H1 (cell line): Measurements from ENCODE around the gene ASIC2. TPM values are rescaled to one million over a fixed set of nuclear protein-coding genes. Genes with fewer than 3 reads are reported as not detected.

Experiments used
- ASH2L ChIP-seq: fragments of 200-600, 300-600 bp; sonication (generic); IDR thresholded peaks from one replicate; pipeline ENCODE4 v1.7.1; 2017; ENCODE audit warnings: low read length
- BCL11A ChIP-seq, 2 experiments: IDR thresholded peaks; one replicate each; pipeline ENCODE4 v1.6.1; 2011; ENCODE audit warnings: low read depth in 2 of 2, low read length in 2 of 2, mild to moderate bottlenecking in 2 of 2
- BRCA1 ChIP-seq: IDR thresholded peaks from 2 replicates; pipeline ENCODE4 v1.6.1; 2012; ENCODE audit warnings: low read depth, low read length, improper control_type of control experiment
- CBX5 ChIP-seq: fragments of 300-800, 300-1000 bp; sonication (generic); IDR thresholded peaks from 2 replicates; pipeline ENCODE4 v1.7.1; 2016; ENCODE audit warnings: antibody characterized with exemption, low read length, low read depth
- FOSL1 ChIP-seq: IDR thresholded peaks from 2 replicates; pipeline ENCODE4 v1.6.1; 2011; ENCODE audit warnings: mild to moderate bottlenecking, low read depth, low read length, moderate library complexity; ENCODE audit not compliant: insufficient read depth
- JUND ChIP-seq: IDR thresholded peaks from 2 replicates; pipeline ENCODE4 v1.6.1; 2011; ENCODE audit warnings: mild to moderate bottlenecking, improper control_type of control experiment, low read length
- NRF1 ChIP-seq: IDR thresholded peaks from 2 replicates; pipeline ENCODE4 v1.6.1; 2011; ENCODE audit warnings: mild to moderate bottlenecking, low read depth, low read length, improper control_type of control experiment
- POU5F1 ChIP-seq: IDR thresholded peaks from 2 replicates; pipeline ENCODE4 v1.6.1; 2011; ENCODE audit warnings: low read depth, mild to moderate bottlenecking, low read length, moderate library complexity
- RBBP5 ChIP-seq: IDR thresholded peaks from 2 replicates; pipeline ENCODE4 v1.7.1; 2012; ENCODE audit warnings: low read depth, mild to moderate bottlenecking, inconsistent platforms, low read length, moderate library complexity, borderline replicate concordance
- SIX5 ChIP-seq: IDR thresholded peaks from 2 replicates; pipeline ENCODE4 v1.6.1; 2011; ENCODE audit warnings: mild to moderate bottlenecking, low read depth, low read length
- TBP ChIP-seq: IDR thresholded peaks from 2 replicates; pipeline ENCODE4 v1.6.1; 2011; ENCODE audit warnings: low read depth, low read length, improper control_type of control experiment
- polyA plus RNA-seq, 7 experiments: library from polyadenylated mRNA; depleted of rRNA in 3 of 7; stranded (reverse) in 5 of 7; unstranded in 2 of 7; fragments of >200 nt in 5 of 7; fragments of 200-250 nt in 2 of 7; gene quantifications; 1 replicate in 5 of 7; 2 replicates in 1 of 7; 4 replicates in 1 of 7; pipeline versions ENCODE4 v1.2.1 to v1.2.3, GENCODE V29; 2011 to 2013; ENCODE audit warnings: missing spikeins in 2 of 7, mixed read lengths in 2 of 7
- total RNA-seq: library from RNA; stranded (reverse); fragmentation: NEBNext Ultra II Directional; extraction: Animal tissue kit (Norgen Biotek cat#: 25700); gene quantifications from 2 replicates; pipeline ENCODE4 v1.2.1, GENCODE V29; 2021
- TF ChIP-seq, protein P1 (sequence below): fragments of 300-600 bp; sonication (generic); IDR thresholded peaks from 2 replicates; pipeline ENCODE4 v1.7.1; 2012; ENCODE audit warnings: low read length, moderate library complexity, mild to moderate bottlenecking, inconsistent platforms; ENCODE audit not compliant: insufficient replicate concordance

Gene ASIC2
- total and polyA plus RNA-seq, 2 of the 8 experiments (the other 6 are each of a cell fraction or from before 2014, with no cell fraction given) = 0.86 to 1.2 TPM

DNA sequence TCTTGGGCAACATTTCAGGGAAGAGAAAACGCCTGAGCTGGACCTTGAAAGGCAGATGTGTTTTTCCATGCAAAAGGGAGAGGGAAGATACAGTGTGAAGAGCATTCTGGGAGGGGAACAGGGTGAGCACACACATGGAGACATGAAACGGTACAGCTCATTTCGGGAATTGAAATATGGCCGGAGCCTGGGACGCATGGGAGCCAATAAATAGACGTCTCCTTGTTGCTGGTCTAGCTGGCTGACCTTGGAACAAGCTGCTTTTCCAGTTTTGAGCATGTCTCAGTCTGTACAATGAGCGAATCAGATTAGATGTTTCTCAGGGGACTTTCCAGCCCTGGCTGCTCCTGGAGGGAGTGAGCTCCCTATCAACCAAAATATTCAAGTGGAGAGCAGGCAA is 63.6 kb downstream of the ASIC2 start (continued):
- TF ChIP-seq, protein P1, sequence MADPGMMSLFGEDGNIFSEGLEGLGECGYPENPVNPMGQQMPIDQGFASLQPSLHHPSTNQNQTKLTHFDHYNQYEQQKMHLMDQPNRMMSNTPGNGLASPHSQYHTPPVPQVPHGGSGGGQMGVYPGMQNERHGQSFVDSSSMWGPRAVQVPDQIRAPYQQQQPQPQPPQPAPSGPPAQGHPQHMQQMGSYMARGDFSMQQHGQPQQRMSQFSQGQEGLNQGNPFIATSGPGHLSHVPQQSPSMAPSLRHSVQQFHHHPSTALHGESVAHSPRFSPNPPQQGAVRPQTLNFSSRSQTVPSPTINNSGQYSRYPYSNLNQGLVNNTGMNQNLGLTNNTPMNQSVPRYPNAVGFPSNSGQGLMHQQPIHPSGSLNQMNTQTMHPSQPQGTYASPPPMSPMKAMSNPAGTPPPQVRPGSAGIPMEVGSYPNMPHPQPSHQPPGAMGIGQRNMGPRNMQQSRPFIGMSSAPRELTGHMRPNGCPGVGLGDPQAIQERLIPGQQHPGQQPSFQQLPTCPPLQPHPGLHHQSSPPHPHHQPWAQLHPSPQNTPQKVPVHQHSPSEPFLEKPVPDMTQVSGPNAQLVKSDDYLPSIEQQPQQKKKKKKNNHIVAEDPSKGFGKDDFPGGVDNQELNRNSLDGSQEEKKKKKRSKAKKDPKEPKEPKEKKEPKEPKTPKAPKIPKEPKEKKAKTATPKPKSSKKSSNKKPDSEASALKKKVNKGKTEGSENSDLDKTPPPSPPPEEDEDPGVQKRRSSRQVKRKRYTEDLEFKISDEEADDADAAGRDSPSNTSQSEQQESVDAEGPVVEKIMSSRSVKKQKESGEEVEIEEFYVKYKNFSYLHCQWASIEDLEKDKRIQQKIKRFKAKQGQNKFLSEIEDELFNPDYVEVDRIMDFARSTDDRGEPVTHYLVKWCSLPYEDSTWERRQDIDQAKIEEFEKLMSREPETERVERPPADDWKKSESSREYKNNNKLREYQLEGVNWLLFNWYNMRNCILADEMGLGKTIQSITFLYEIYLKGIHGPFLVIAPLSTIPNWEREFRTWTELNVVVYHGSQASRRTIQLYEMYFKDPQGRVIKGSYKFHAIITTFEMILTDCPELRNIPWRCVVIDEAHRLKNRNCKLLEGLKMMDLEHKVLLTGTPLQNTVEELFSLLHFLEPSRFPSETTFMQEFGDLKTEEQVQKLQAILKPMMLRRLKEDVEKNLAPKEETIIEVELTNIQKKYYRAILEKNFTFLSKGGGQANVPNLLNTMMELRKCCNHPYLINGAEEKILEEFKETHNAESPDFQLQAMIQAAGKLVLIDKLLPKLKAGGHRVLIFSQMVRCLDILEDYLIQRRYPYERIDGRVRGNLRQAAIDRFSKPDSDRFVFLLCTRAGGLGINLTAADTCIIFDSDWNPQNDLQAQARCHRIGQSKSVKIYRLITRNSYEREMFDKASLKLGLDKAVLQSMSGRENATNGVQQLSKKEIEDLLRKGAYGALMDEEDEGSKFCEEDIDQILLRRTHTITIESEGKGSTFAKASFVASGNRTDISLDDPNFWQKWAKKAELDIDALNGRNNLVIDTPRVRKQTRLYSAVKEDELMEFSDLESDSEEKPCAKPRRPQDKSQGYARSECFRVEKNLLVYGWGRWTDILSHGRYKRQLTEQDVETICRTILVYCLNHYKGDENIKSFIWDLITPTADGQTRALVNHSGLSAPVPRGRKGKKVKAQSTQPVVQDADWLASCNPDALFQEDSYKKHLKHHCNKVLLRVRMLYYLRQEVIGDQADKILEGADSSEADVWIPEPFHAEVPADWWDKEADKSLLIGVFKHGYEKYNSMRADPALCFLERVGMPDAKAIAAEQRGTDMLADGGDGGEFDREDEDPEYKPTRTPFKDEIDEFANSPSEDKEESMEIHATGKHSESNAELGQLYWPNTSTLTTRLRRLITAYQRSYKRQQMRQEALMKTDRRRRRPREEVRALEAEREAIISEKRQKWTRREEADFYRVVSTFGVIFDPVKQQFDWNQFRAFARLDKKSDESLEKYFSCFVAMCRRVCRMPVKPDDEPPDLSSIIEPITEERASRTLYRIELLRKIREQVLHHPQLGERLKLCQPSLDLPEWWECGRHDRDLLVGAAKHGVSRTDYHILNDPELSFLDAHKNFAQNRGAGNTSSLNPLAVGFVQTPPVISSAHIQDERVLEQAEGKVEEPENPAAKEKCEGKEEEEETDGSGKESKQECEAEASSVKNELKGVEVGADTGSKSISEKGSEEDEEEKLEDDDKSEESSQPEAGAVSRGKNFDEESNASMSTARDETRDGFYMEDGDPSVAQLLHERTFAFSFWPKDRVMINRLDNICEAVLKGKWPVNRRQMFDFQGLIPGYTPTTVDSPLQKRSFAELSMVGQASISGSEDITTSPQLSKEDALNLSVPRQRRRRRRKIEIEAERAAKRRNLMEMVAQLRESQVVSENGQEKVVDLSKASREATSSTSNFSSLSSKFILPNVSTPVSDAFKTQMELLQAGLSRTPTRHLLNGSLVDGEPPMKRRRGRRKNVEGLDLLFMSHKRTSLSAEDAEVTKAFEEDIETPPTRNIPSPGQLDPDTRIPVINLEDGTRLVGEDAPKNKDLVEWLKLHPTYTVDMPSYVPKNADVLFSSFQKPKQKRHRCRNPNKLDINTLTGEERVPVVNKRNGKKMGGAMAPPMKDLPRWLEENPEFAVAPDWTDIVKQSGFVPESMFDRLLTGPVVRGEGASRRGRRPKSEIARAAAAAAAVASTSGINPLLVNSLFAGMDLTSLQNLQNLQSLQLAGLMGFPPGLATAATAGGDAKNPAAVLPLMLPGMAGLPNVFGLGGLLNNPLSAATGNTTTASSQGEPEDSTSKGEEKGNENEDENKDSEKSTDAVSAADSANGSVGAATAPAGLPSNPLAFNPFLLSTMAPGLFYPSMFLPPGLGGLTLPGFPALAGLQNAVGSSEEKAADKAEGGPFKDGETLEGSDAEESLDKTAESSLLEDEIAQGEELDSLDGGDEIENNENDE = no peak
- no peak for TF ChIP-seq RBBP5
- no peak for TF ChIP-seq JUND
- TF ChIP-seq SIX5 = no peak
- no peak for TF ChIP-seq FOSL1
- no peak for TF ChIP-seq NRF1
- TF ChIP-seq BRCA1 = no peak
- TF ChIP-seq POU5F1 = no peak
- no peak for TF ChIP-seq ASH2L
- no peak for TF ChIP-seq CBX5
- TF ChIP-seq TBP = no peak
- no peak for TF ChIP-seq BCL11A (IDR thresholded peaks at IDR 0.05; ENCODE audit: low read depth in 2 of 2, low read length in 2 of 2)
